Measurements from ENCODE around the gene NCKAP5L.
"Not testable (repeated sequence)": the region's sequence is repeated elsewhere in the genome, so short reads cannot be mapped to it uniquely, and the experiment has no call there.

NCKAP5L gene

DNA sequence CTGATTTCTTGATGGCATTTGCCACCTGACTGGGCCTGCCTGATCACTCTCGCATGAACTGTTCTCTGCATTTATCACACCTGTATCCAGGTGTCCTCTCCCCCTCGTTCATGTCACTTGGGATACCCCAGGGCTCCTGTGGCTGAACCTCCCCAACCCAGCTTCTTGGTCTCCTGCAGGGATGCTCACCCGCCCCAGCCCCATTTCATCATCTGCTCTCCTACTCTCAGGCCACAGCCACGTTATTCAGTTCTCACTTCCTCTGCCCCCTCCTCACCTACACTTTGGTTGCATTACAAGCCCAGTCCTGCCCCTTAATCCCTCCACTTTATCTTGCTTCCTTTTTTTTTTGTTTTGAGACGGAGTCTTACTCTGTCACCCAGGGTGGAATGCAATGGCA, 51.4 kb downstream of the NCKAP5L start:
- no peaks in the 10 kb centered on the region for H4K20me1 ChIP-seq (ENCODE audit: control insufficient read depth, insufficient read depth, low read depth, low read length)
- TF ChIP-seq, protein P1, sequence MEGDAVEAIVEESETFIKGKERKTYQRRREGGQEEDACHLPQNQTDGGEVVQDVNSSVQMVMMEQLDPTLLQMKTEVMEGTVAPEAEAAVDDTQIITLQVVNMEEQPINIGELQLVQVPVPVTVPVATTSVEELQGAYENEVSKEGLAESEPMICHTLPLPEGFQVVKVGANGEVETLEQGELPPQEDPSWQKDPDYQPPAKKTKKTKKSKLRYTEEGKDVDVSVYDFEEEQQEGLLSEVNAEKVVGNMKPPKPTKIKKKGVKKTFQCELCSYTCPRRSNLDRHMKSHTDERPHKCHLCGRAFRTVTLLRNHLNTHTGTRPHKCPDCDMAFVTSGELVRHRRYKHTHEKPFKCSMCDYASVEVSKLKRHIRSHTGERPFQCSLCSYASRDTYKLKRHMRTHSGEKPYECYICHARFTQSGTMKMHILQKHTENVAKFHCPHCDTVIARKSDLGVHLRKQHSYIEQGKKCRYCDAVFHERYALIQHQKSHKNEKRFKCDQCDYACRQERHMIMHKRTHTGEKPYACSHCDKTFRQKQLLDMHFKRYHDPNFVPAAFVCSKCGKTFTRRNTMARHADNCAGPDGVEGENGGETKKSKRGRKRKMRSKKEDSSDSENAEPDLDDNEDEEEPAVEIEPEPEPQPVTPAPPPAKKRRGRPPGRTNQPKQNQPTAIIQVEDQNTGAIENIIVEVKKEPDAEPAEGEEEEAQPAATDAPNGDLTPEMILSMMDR (IDR thresholded peaks at IDR 0.05; ENCODE audit: low read depth, low read length, poor library complexity, severe bottlenecking), result no peak
- no peak for TF ChIP-seq EZH2phosphoT487 (IDR thresholded peaks at IDR 0.05; ENCODE audit: borderline replicate concordance, low read length)
- 0 out of 2 replicates have a peak overlapping the region, but pooled peaks have one; percentile 16 for H3K4me2 ChIP-seq (ENCODE audit: low read length)
- no peak overlapping the region for H3K27ac ChIP-seq (ENCODE audit: low read depth, low read length)
- peaks cover 21% of the 10 kb centered on the region for H3K27me3 ChIP-seq (ENCODE audit: control insufficient read depth, low read length)
- no peak overlapping the region for H3K4me3 ChIP-seq (ENCODE audit: low read length)
- no peaks in the 10 kb centered on the region for H3K36me3 ChIP-seq (ENCODE audit: control insufficient read depth, low read length)
- H3K9me2 ChIP-seq (replicated peaks; ENCODE audit: control insufficient read depth, low read length), result no peaks in the 10 kb centered on the region
- no peaks in the 10 kb centered on the region for H3K9me3 ChIP-seq (ENCODE audit: control insufficient read depth, insufficient read depth, low read length)
- H3K79me2 ChIP-seq (ENCODE audit: control insufficient read depth, low read length), result no peaks in the 10 kb centered on the region
- peaks cover 8% of the 10 kb centered on the region for H3K4me1 ChIP-seq (ENCODE audit: control insufficient read depth, low read length)
- no peaks in the 10 kb centered on the region for H3F3A ChIP-seq (ENCODE audit: control insufficient read depth, insufficient read depth)

DNA sequence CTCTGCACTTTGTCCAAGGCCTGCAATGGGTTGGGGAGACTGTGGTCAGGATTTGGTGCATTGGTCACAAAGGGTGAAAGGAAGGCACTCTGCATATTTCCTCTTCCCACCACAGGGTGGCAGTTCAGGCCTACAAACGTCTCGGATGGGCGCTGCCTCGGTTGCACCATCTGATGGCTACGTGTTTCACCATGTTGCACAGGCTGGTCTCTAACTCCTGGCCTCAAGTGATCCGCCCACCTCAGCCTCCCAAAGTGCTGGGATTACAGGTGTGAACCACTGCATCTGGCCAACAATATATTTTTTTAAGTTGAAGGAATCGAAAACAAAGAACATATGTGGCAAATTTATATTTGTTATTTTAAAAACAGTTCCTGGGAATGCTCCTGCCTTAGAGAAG, 51.8 kb downstream of the NCKAP5L start:
- H3K79me2 ChIP-seq (ENCODE audit: control insufficient read depth, low read length), result no peaks in the 10 kb centered on the region
- H3K9me2 ChIP-seq (replicated peaks; ENCODE audit: control insufficient read depth, low read length), result no peaks in the 10 kb centered on the region
- 0 out of 2 replicates have a peak overlapping the region, but pooled peaks have one; percentile 16 for H3K4me2 ChIP-seq (ENCODE audit: low read length)
- H4K20me1 ChIP-seq (ENCODE audit: control insufficient read depth, insufficient read depth, low read depth, low read length), result no peaks in the 10 kb centered on the region
- H3K4me1 ChIP-seq (ENCODE audit: control insufficient read depth, low read length), result peaks cover 8% of the 10 kb centered on the region
- no peaks in the 10 kb centered on the region for H3F3A ChIP-seq (ENCODE audit: control insufficient read depth, insufficient read depth)
- H3K27me3 ChIP-seq (ENCODE audit: control insufficient read depth, low read length), result peaks cover 18% of the 10 kb centered on the region
- H3K27ac ChIP-seq (ENCODE audit: low read depth, low read length), result no peak overlapping the region
- H3K9me3 ChIP-seq (ENCODE audit: control insufficient read depth, insufficient read depth, low read length), result no peaks in the 10 kb centered on the region
- H3K36me3 ChIP-seq (ENCODE audit: control insufficient read depth, low read length), result no peaks in the 10 kb centered on the region
- no peak for TF ChIP-seq EZH2phosphoT487 (IDR thresholded peaks at IDR 0.05; ENCODE audit: borderline replicate concordance, low read length)
- TF ChIP-seq, protein P1 (IDR thresholded peaks at IDR 0.05; ENCODE audit: low read depth, low read length, poor library complexity, severe bottlenecking), result peak; percentile 78
- no peak overlapping the region for H3K4me3 ChIP-seq (ENCODE audit: low read length)

DNA sequence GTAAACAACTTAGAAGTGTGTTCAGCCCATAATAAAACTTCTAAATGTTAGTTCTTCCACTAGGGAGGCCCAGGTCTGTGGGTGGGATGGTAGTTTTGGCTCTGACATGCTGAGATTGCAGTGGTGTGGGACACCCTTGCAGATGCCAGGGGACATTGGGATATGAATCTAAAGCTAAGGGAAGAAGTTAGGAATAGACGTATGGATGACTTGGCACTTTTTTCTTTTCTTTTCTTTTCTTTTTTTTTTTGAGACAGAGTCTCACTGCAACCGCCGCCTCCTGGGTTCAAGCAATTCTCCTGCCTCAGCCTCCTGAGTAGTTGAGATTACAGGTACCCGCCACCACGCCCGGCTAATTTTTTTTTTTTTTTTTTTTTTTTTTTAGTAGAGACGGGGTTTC, 55.1 kb downstream of the NCKAP5L start:
- H4K20me1 ChIP-seq (ENCODE audit: control insufficient read depth, insufficient read depth, low read depth, low read length); H3K36me3 ChIP-seq (ENCODE audit: control insufficient read depth, low read length); H3K4me3 ChIP-seq (ENCODE audit: low read length); H3K27me3 ChIP-seq (ENCODE audit: control insufficient read depth, low read length); H3K27ac ChIP-seq (ENCODE audit: low read depth, low read length); H3K9me2 ChIP-seq (replicated peaks; ENCODE audit: control insufficient read depth, low read length); H3K9me3 ChIP-seq (ENCODE audit: control insufficient read depth, insufficient read depth, low read length); H3K4me2 ChIP-seq (ENCODE audit: low read length); H3F3A ChIP-seq (ENCODE audit: control insufficient read depth, insufficient read depth); H3K79me2 ChIP-seq (ENCODE audit: control insufficient read depth, low read length); H3K4me1 ChIP-seq (ENCODE audit: control insufficient read depth, low read length): not testable (repeated sequence)

DNA sequence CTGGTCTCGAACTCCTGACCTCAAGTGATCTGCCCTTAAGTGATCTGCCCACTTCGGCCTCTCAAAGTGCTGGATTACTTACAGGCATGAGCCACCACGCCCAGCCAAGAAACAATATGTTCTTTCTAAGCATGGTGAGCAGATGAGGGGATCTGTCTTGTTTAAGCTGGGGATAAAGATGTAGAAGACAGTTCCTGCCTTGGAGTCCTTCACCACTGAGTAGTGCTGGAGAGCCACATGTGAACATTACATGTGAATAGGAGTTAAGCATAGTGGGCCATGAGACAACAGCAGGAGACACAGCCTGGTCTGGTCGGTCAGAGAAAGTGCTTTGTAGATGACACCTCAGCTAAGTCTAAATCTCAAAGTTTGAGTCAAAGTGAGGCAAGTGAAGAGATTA, 60.9 kb downstream of the NCKAP5L start:
- Histone ChIP-seq H3K27ac (ENCODE audit: low read depth, low read length) (no peak overlapping the region), H3K36me3 (ENCODE audit: control insufficient read depth, low read length) (peaks cover 26% of the 10 kb centered on the region), H3K9me3 (ENCODE audit: control insufficient read depth, insufficient read depth, low read length) (no peaks in the 10 kb centered on the region), H3K27me3 (ENCODE audit: control insufficient read depth, low read length) (no peaks in the 10 kb centered on the region), H3K4me1 (ENCODE audit: control insufficient read depth, low read length) (0 out of 2 replicates have a peak, but pooled peaks cover 4% of the 10 kb centered on the region), H3K4me3 (ENCODE audit: low read length) (no peak overlapping the region), H3F3A (ENCODE audit: control insufficient read depth, insufficient read depth) (peaks cover 6% of the 10 kb centered on the region), H3K79me2 (ENCODE audit: control insufficient read depth, low read length) (no peaks in the 10 kb centered on the region), H3K9me2 (replicated peaks; ENCODE audit: control insufficient read depth, low read length) (no peaks in the 10 kb centered on the region), H4K20me1 (ENCODE audit: control insufficient read depth, insufficient read depth, low read depth, low read length) (0 out of 2 replicates have a peak, but pooled peaks cover 2% of the 10 kb centered on the region), H3K4me2 (ENCODE audit: low read length) (no peak overlapping the region)
- TF ChIP-seq, protein P1 (IDR thresholded peaks at IDR 0.05; ENCODE audit: low read depth, low read length, poor library complexity, severe bottlenecking), result no peak
- no peak for TF ChIP-seq EZH2phosphoT487 (IDR thresholded peaks at IDR 0.05; ENCODE audit: borderline replicate concordance, low read length)
